ENCODE measurements around the gene TCF25.

Gene TCF25

GRCh38 chr16:89880477-89881367 lies 7.3 kb downstream of the TCF25 start:
- no peak for DNase-seq (ENCODE audit: low read depth)

- DNase-seq (ENCODE audit: low read depth) = no peak
Observed at GRCh38 chr16:89881368-89881730, 8.0 kb downstream of the TCF25 start.

- no peak for DNase-seq (ENCODE audit: low read depth)
Observed at GRCh38 chr16:89883346-89884040, 10.1 kb downstream of the TCF25 start.

DNA sequence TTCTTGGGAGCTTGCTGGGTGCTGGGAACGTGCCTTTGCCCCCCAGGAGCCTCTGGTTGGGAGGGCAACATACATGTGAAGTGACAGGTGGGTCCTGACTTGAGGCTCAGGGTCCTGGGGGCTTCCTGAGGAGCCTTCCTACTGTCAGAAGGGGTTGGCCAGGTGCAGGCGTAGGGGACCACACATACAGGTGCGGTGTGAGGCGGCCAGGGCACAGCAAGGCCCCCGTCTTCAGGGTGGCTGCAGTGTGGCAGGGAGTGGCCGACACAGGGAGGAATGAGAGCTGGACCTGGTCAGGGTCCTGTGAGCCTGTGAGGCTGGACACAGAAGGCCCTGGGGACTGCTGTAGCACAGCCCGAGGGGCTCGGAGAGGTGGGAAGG lies 10.6 kb downstream of the TCF25 start:
- DNase-seq (ENCODE audit: low read depth) = no peak

DNA sequence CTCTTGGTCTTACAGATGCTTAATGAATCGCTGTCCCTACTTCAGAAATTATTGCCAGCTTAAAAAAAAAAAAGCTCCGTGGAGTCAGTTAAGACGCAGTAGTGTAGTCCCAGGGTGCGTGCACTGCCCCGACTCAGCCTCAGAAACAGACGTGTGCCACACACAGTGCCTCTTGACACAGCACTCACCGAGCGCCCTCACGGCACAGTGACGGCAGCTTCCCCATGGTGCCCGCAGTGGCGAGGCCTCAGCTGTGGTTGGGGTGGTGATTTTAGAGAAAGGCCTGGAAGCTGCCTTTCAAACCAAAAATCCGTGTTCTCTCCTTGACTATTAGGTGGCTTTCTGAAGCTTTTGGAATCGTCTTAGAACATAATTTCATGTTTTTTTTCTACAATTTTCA lies 13.9 kb downstream of the TCF25 start:
- DNase-seq (ENCODE audit: low read depth) = no peak

GRCh38 chr16:89890200-89890599 lies 16.8 kb downstream of the TCF25 start:
- no peak for DNase-seq (ENCODE audit: low read depth)

DNA sequence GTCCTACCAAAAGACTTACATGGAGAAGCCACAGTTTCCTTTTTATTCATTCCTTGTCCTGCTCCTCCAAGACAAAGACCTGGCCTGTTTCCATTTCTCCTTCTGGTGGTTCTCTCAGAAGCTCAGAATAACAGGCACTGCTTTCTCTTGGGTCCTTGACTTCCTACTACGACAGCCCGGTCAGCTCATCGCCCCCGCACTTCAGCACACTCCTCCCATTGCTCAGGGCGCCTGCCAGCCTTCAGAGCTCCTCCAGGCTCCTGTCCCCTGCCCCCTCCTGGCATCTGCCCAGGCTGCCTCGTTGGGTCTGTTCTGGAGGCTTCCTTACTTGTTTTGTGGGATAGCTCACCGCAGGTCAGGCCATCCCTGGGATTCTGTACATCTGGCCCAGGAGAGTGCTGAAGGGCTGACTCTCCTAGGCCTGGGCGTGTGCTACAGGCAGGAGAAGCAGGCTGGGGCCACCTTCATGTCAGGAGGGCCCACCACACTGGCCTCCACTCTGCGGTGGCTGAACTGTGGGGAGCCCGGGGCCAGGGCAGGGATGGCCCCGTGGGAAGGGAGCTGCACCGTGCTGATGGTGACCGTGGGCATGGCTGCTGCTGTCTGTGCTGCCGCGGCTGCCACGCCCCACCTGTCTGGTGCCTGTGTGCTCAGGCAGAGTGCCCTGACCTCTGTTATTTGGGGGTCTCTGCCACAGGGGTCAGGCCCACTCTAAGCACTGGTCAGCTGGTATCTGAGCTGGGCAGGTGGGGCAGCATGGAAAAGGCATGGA lies 17.7 kb downstream of the TCF25 start:
- no peak for DNase-seq (ENCODE audit: low read depth)

DNA sequence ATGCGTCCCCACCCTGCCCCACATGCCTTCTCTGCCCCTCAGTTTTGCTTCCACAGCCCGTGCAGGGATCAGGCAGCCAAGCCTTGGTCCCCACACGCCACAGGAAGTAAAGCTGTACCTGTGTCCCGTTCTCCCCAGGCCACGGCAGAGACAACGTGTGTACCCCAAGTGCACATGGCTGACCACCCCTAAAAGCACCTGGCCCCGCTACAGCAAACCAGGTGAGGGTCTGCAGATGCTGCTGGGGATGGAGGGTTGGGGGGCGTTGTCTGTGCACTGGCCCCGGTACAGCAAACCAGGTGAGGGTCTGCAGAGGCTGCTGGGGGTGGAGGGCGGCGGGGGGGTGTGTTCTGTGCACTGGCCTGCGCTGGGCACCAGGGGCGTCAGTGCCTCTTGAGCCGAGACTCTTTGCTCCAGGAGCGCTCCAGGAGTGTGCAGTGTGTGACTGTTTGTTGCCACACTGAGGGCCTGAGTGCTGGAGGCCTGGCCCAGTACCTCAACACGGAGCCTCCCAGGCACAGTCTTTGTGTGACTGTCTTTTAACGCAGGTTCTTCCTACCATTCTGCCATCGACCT lies 18.8 kb downstream of the TCF25 start:
- no peak for DNase-seq (ENCODE audit: low read depth)

DNA sequence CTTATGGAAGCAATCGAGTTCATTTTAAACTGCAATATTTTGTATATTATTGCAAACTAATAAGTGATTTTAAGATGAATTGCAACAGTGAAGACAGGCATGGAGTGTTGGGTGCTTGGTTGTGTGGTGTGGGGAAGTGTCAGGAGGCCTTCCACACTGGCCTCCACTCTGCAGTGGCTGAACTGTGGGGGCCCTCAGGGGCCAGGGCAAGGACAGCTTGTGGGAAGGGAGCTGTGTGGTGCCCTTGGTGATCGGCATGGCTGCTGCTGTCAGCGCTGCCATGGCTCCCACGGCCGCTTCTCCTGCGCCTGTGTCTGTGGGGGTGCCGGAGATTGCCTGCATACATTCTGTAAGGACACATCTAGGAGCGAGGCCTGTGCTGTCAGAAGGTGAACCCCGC lies 19.2 kb downstream of the TCF25 start:
- DNase-seq (ENCODE audit: low read depth) = no peak

DNA sequence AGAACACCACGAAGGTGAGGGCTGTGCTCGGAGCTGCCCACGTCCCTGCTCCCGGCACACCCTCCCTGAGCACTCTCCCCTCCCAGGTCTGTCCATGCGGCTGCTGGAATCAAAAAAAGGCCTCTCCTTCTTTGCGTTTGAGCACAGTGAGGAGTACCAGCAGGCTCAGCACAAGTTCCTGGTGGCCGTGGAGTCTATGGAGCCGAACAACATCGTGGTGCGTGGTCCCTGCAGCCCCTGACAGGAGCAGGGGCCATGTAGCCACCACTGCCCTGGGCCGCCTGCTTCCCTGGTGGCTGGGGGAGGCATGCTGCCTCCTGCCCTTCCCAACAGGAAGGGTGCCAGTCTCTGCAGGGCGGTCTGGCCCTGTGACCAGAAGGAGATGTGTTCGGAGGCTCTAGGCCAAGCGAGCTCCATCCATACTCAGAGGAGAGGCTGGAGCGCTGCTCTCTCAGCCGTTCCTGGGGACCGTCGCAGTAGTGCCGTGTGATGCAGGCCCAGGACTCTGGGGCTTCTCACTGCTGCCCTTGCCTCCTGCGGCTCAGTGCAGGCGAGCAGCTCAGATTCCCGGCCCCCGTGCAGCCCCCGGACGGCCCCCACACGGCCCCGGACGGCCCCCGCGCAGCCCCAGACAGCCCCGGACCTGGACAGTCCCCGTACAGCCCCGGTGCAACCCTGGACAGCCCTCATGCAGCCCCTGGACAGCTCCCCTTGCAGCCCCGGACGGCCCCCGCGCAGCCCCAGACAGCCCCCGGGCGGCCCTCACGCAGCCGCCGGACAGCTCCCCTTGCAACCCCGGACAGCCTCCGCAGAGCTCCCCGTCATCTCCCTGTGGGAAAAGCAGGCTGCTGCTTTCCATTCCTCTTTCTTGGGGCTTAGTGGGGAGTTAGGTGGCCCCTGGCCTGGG lies 20.5 kb downstream of the TCF25 start:
- DNase-seq (ENCODE audit: low read depth) = no peak

- DNase-seq (ENCODE audit: low read depth) = no peak
Observed at GRCh38 chr16:89895482-89896250, 22.3 kb downstream of the TCF25 start.

- no peak for DNase-seq (ENCODE audit: low read depth)
Observed at GRCh38 chr16:89897204-89897603, 23.8 kb downstream of the TCF25 start.

DNA sequence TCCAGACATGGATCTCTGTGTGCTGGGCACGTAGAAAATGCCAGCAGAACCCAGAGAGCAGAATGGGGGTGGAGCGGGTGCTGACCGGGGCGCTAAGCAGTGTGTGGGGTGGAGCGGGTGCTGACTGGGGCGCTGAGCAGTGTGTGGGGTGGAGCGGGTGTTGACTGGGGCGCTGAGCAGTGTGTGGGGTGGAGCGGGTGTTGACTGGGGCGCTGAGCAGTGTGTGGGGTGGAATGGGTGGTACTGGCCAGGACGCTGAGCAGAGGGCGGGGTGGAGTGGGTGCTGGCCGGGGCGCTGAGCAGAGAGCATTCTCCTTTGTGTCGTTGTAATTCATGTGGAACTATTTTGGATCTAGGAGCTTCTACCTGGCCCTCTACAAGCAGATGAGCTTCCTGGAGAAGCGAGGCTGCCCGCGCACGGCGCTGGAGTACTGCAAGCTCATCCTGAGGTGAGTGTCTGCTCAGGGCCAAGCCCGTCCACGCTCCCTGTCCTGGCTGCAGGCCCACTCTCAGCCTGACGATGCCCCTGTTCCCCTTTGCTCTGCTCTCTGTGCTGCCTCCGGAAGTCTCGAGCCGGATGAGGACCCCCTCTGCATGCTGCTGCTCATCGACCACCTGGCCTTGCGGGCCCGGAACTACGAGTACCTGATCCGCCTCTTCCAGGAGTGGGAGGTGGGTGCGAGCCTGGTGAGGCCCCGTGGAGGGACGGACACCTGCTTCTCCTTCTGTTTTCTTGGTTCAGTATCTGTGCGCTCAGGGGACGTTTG lies 25.0 kb downstream of the TCF25 start:
- no peak for DNase-seq (ENCODE audit: low read depth)

DNA sequence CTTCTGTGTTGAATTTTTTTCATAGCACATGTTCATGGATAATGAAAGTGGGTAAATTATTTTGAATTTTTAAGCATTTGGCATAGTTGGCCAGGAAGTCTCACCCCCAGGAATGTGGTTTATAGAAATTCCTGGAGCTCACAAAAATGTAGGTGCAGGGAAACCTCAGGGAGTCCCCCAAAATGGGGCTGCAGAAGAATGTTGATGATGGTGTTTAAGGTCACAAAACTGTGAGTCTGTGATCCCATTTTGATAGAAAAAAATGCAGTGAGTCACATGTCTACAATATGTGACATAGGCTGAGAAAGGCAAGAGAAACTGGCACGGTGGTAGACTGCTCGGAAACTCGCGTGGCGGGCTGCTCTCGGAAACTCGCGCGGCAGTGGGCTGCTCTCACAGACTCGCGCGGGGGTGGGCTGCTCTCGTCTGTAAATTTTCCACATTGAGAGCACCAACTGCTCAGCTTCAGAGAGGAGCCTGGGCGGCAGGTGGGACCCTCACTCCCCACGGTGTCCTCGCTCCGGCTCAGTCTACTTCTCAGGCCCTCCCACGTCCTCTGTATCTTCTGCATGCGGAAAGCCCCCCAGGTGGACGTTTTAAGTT lies 26.6 kb downstream of the TCF25 start:
- DNase-seq (ENCODE audit: low read depth) = no peak

DNA sequence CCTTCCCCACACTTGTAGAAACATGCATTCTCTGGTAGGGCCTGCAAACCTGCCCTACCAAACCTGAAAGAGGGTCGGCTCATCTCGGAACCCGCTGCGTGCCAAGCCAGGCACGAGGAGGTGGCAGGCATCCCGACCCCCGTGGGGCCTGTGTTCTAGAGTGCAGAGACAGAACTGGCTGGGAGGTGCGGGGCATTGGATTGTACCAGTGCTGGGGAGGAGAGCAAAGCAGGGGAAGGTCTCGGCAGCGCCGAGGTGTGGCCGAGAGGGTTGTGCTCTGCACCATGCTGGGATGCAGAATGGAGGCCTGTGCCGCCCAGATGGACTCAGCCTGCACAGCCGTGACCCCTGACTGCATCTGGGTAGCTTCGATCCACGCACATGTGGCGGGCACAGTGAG lies 27.5 kb downstream of the TCF25 start:
- DNase-seq (ENCODE audit: low read depth) = no peak

DNA sequence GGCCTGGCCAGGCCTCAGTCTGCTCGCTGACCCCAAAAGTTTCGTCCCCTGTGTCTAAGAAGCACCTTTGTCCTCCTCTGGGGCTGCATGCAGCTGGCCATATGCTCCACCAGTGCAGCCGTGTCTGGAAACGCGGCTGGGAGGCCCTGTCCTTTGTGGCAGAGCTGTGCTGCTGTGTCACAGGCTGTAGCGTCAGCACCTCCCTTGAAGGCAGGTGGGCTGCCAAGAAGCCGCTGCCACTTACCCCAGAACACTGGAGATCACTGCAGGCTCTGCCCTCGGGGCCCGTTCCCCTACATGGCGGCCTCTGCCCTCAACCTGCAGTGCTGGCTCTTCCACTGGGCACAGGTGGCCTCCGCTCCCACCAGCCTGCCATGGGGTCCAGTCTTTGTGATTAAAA lies 29.6 kb downstream of the TCF25 start:
- DNase-seq (ENCODE audit: low read depth) = no peak

DNA sequence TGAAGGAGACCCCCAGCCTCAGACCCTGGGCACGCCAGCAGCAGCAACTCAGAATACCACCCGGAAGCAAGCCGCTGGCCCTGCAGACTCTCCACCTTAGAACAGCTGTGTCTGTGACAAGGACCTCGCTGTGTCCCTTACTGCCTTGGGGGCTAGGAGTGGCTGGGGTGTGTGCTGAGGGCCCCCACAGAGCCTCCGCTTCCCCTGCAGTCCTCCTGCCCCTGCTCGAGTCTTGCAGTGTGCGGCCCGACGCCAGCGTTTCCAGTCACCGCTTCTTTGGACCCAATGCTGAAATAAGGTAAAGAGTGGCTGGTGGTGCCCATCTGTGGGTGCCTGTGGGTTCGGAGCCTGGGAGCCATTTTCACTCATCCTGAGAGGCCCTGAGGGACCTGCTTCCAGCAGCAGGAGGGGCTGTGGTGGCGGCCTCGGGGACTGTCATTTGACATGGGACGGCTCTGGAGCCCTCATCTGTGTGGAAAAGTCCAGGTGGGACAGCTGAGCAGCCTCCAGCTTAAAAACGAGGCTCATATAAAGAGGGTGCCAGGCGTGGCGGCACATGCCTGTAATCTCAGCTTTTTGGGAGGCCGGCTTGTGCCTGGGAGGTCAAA lies 30.6 kb downstream of the TCF25 start:
- DNase-seq (ENCODE audit: low read depth) = no peak

DNA sequence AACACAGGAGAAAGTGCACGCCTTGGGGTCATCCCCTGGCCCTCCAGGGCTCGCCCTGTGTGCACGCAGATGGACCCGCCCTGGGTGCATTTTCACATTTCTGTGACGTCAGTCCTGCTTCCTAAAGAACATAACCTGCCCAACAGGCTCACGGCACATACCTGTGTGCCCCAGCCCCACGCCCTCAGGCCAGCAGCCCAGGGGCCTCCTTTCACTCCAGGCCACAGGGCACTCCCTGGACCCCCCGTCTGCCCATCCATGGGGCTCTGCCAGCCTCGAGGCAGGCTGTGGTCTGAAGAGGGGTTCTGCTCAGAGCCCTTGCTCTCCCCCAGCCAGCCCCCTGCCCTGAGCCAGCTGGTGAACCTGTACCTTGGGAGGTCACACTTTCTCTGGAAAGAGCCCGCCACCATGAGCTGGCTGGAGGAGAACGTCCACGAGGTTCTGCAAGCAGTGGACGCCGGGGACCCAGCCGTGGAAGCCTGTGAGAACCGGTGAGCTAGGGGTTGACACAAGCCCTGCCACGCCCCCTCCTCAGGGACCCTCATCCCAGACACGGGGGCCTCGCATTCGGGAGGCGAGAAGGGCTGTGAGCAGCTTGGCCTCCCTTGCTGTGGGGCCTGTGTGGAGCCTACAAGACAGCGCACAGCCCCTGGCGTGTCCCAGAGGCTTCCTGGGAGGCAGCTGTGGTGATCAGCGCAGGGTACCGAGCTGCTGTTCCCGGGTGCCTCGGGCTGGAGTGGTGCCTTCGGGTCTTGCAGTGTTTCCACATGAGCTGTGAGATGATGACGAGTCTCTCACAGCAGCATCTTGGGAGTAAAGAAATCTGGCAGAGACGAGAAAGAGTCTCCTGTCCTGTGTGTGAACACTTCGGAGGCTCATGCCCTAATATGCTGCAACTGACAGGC lies 31.5 kb downstream of the TCF25 start:
- no peak for DNase-seq (ENCODE audit: low read depth)
